Neural cell (in vitro differentiated cells): ENCODE results near the gene GALNT13.

Source experiments
- CTCF ChIP-seq: fragments of 450-650 bp; IDR thresholded peaks from 2 replicates; pipeline ENCODE4 v1.5.1; 2014; ENCODE audit warnings: antibody characterized with exemption, mild to moderate bottlenecking, moderate library complexity; ENCODE audit not compliant: poor library complexity, severe bottlenecking
- EP300 ChIP-seq: fragments of 450-650 bp; conservative IDR thresholded peaks from 2 replicates; pipeline ENCODE4 v1.6.1; 2014; ENCODE audit warnings: antibody characterized with exemption, mild to moderate bottlenecking, moderate library complexity; ENCODE audit not compliant: poor library complexity, severe bottlenecking
- EZH2 ChIP-seq: fragments of 200-600, 300-800 bp; shearing (Covaris generic), sonication (generic); IDR thresholded peaks from 2 replicates; pipeline ENCODE4 v1.6.1; 2014; ENCODE audit warnings: antibody characterized with exemption, low read length, borderline replicate concordance, mild to moderate bottlenecking; ENCODE audit not compliant: insufficient read depth, poor library complexity, severe bottlenecking
- MXI1 ChIP-seq: fragments of 450-650 bp; conservative IDR thresholded peaks from 2 replicates; pipeline ENCODE4 v1.6.1; 2014; ENCODE audit warnings: antibody characterized with exemption, mild to moderate bottlenecking; ENCODE audit not compliant: poor library complexity, severe bottlenecking
- RAD21 ChIP-seq: fragments of 450-650 bp; conservative IDR thresholded peaks from 2 replicates; pipeline ENCODE4 v1.6.1; 2014; ENCODE audit warnings: antibody characterized with exemption, mild to moderate bottlenecking, moderate library complexity

- TF ChIP-seq MXI1 (no peak), CTCF (no peak), EZH2 (no peak), EP300 (no peak), RAD21 (no peak)
Observed at GRCh38 chr2:154343282-154343681, 471.6 kb downstream of the GALNT13 start.
